DND-41 (cell line): ENCODE measurements around the gene MAGI1.

Experiments
- ATAC-seq: fragments of 200-7000 bp; cut with Tn5 transposase; 3 replicates; pipeline ENCODE4 v1.9.1; 2021; ENCODE audit warnings: low read depth; ENCODE audit not compliant: insufficient read depth
- DNase-seq: peaks from one replicate; pipeline ENCODE4 v3.0.0-alpha.2; 2020
- H2AFZ ChIP-seq: 2 replicates; pipeline ENCODE4 v1.6.0; 2012; ENCODE audit warnings: low read depth, low read length
- H3K27ac ChIP-seq: 2 replicates; pipeline ENCODE4 v1.5.1; 2012; ENCODE audit warnings: low read length, inconsistent platforms
- H3K27me3 ChIP-seq: fragments of 200-600 bp; sonication (generic); 2 replicates; pipeline ENCODE4 v1.6.0; 2012; ENCODE audit warnings: low read length, mild to moderate bottlenecking, inconsistent platforms; ENCODE audit not compliant: insufficient read depth, poor library complexity
- H3K36me3 ChIP-seq: 2 replicates; pipeline ENCODE4 v1.5.1; 2012; ENCODE audit warnings: low read length, inconsistent platforms; ENCODE audit not compliant: insufficient read depth
- H3K4me1 ChIP-seq: 2 replicates; pipeline ENCODE4 v1.5.1; 2012; ENCODE audit warnings: mild to moderate bottlenecking, low read length; ENCODE audit not compliant: insufficient read depth
- H3K4me2 ChIP-seq: 2 replicates; pipeline ENCODE4 v1.6.0; 2012; ENCODE audit warnings: mild to moderate bottlenecking, moderate library complexity, low read length, inconsistent platforms; ENCODE audit not compliant: insufficient read depth
- H3K4me3 ChIP-seq, 2 experiments: fragments of 200-600 bp in 1 of 2; shearing (Covaris generic) in 1 of 2; 2 replicates each; pipeline ENCODE4 v1.5.1; 2012 to 2016; ENCODE audit warnings: inconsistent platforms in 2 of 2, low read length in 2 of 2, mild to moderate bottlenecking in 2 of 2, low read depth in 1 of 2, moderate library complexity in 1 of 2
- H3K79me2 ChIP-seq: 2 replicates; pipeline ENCODE4 v1.6.0; 2012; ENCODE audit warnings: low read length, inconsistent platforms; ENCODE audit not compliant: insufficient read depth
- H3K9ac ChIP-seq: 2 replicates; pipeline ENCODE4 v1.6.0; 2012; ENCODE audit warnings: low read depth, mild to moderate bottlenecking, inconsistent platforms, low read length, moderate library complexity
- H3K9me3 ChIP-seq: 2 replicates; pipeline ENCODE4 v1.5.1; 2012; ENCODE audit warnings: low read length, moderate library complexity, mild to moderate bottlenecking, inconsistent platforms; ENCODE audit not compliant: insufficient read depth, severe bottlenecking
- H4K20me1 ChIP-seq: 2 replicates; pipeline ENCODE4 v1.6.0; 2012; ENCODE audit warnings: low read length; ENCODE audit not compliant: insufficient read depth
- CTCF ChIP-seq: IDR thresholded peaks from 2 replicates; pipeline ENCODE4 v1.5.1; 2012; ENCODE audit warnings: borderline replicate concordance, low read length, moderate library complexity, mild to moderate bottlenecking; ENCODE audit not compliant: poor library complexity, severe bottlenecking; ENCODE audit errors: extremely low read depth
- EZH2 ChIP-seq: IDR thresholded peaks from 3 replicates; pipeline ENCODE4 v1.6.1; 2012; ENCODE audit warnings: borderline replicate concordance, low read depth, mild to moderate bottlenecking, moderate library complexity, low read length, inconsistent platforms; ENCODE audit not compliant: severe bottlenecking

MAGI1 gene

GRCh38 chr3:65961128-65961527 is 77.6 kb downstream of the MAGI1 start:
- no peak overlapping the region for H3K27ac ChIP-seq
- H3K9me3 ChIP-seq: no peaks in the 10 kb centered on the region
- no peak overlapping the region for H3K4me2 ChIP-seq
- H3K9ac ChIP-seq: no peak overlapping the region
- H3K4me3 ChIP-seq: no peak overlapping the region
- no peaks in the 10 kb centered on the region for H3K36me3 ChIP-seq
- no peaks in the 10 kb centered on the region for H3K79me2 ChIP-seq
- no peaks in the 10 kb centered on the region for H3K4me1 ChIP-seq
- no peaks in the 10 kb centered on the region for H3K27me3 ChIP-seq
- no peak for TF ChIP-seq EZH2
- TF ChIP-seq CTCF: no peak
- DNase-seq (no peak), ATAC-seq (no peak)
- H4K20me1 ChIP-seq: no peaks in the 10 kb centered on the region
- H2AFZ ChIP-seq: no peak overlapping the region

GRCh38 chr3:65960087-65960486 is 78.6 kb downstream of the MAGI1 start:
- no peak for TF ChIP-seq EZH2
- TF ChIP-seq CTCF: no peak
- no peaks in the 10 kb centered on the region for H3K4me1 ChIP-seq
- H3K9me3 ChIP-seq: no peaks in the 10 kb centered on the region
- no peak overlapping the region for H3K4me2 ChIP-seq
- ATAC-seq (no peak), DNase-seq (no peak)
- no peaks in the 10 kb centered on the region for H3K79me2 ChIP-seq
- H3K9ac ChIP-seq: no peak overlapping the region
- no peak overlapping the region for H2AFZ ChIP-seq
- no peaks in the 10 kb centered on the region for H3K36me3 ChIP-seq
- no peak overlapping the region for H3K27ac ChIP-seq
- H3K27me3 ChIP-seq: no peaks in the 10 kb centered on the region
- H3K4me3 ChIP-seq: no peak overlapping the region
- H4K20me1 ChIP-seq: no peaks in the 10 kb centered on the region

- Histone ChIP-seq H3K27ac (no peak overlapping the region), H3K4me2 (no peak overlapping the region), H3K9me3 (no peaks in the 10 kb centered on the region), H3K79me2 (no peaks in the 10 kb centered on the region), H3K27me3 (no peaks in the 10 kb centered on the region), H3K4me1 (no peaks in the 10 kb centered on the region), H3K4me3 (no peak overlapping the region), H4K20me1 (no peaks in the 10 kb centered on the region), H3K9ac (no peak overlapping the region), H3K36me3 (no peaks in the 10 kb centered on the region), H2AFZ (no peak overlapping the region)
- no peak for TF ChIP-seq CTCF
- no peak for TF ChIP-seq EZH2
- no peak for DNase-seq
- no peak for ATAC-seq
Measured at GRCh38 chr3:65958216-65958615, 80.5 kb downstream of the MAGI1 start.

- no peak overlapping the region for H3K4me2 ChIP-seq
- no peak overlapping the region for H3K4me3 ChIP-seq
- no peak overlapping the region for H2AFZ ChIP-seq
- no peaks in the 10 kb centered on the region for H3K79me2 ChIP-seq
- no peaks in the 10 kb centered on the region for H3K36me3 ChIP-seq
- TF ChIP-seq EZH2 (no peak), CTCF (no peak)
- no peaks in the 10 kb centered on the region for H3K4me1 ChIP-seq
- H3K9ac ChIP-seq: no peak overlapping the region
- no peaks in the 10 kb centered on the region for H3K9me3 ChIP-seq
- H4K20me1 ChIP-seq: no peaks in the 10 kb centered on the region
- no peaks in the 10 kb centered on the region for H3K27me3 ChIP-seq
- ATAC-seq (no peak), DNase-seq (no peak)
- H3K27ac ChIP-seq: no peak overlapping the region
Measured at GRCh38 chr3:65955792-65956477, 82.8 kb downstream of the MAGI1 start.
